DOHH2 (cell line): ENCODE data around the gene ACSL5.

ENCODE experiments used
- H3F3A ChIP-seq: fragments of 200-600 bp; sonication (generic), shearing (Covaris generic); 2 replicates; pipeline ENCODE4 v1.6.0; 2016; ENCODE audit warnings: antibody characterized with exemption, mild to moderate bottlenecking; ENCODE audit not compliant: control insufficient read depth, insufficient read depth
- H3K27ac ChIP-seq: fragments of 200-600 bp; sonication (generic); 2 replicates; pipeline ENCODE4 v1.5.1; 2014; ENCODE audit warnings: low read depth, mild to moderate bottlenecking, low read length, moderate library complexity
- H3K27me3 ChIP-seq: fragments of 200-600 bp; sonication (generic); 2 replicates; pipeline ENCODE4 v1.6.1; 2014; ENCODE audit warnings: mild to moderate bottlenecking, low read length, mixed read lengths; ENCODE audit not compliant: control insufficient read depth
- H3K36me3 ChIP-seq: fragments of 200-600 bp; sonication (generic); 2 replicates; pipeline ENCODE4 v1.6.1; 2014; ENCODE audit warnings: mild to moderate bottlenecking, low read length, moderate library complexity, mixed read lengths; ENCODE audit not compliant: control insufficient read depth
- H3K4me1 ChIP-seq: fragments of 200-600 bp; sonication (generic); 2 replicates; pipeline ENCODE4 v1.6.1; 2014; ENCODE audit warnings: mild to moderate bottlenecking, low read length, mixed read lengths; ENCODE audit not compliant: control insufficient read depth
- H3K4me2 ChIP-seq: fragments of 200-600 bp; sonication (generic); 2 replicates; pipeline ENCODE4 v1.6.0; 2014; ENCODE audit warnings: mild to moderate bottlenecking, low read length, moderate library complexity
- H3K4me3 ChIP-seq: fragments of 200-600 bp; sonication (generic); 2 replicates; pipeline ENCODE4 v1.5.1; 2014; ENCODE audit warnings: mild to moderate bottlenecking, low read length, mixed read lengths
- H3K79me2 ChIP-seq: fragments of 200-600 bp; sonication (generic); 2 replicates; pipeline ENCODE4 v1.6.1; 2014; ENCODE audit warnings: mild to moderate bottlenecking, low read length, mixed read lengths; ENCODE audit not compliant: control insufficient read depth
- H3K9me2 ChIP-seq: fragments of 200-600 bp; sonication (generic); replicated peaks from 2 replicates; pipeline ENCODE4 v1.6.1; 2014; ENCODE audit warnings: mild to moderate bottlenecking, low read length, mixed read lengths; ENCODE audit not compliant: control insufficient read depth
- H3K9me3 ChIP-seq: fragments of 200-600 bp; sonication (generic); 2 replicates; pipeline ENCODE4 v1.6.1; 2014; ENCODE audit warnings: antibody characterized with exemption, low read length, mixed read lengths; ENCODE audit not compliant: control insufficient read depth, insufficient read depth
- H4K20me1 ChIP-seq: fragments of 200-600 bp; sonication (generic); 2 replicates; pipeline ENCODE4 v1.6.0; 2014; ENCODE audit warnings: low read depth, mild to moderate bottlenecking, antibody characterized with exemption, low read length, moderate library complexity; ENCODE audit not compliant: control insufficient read depth, insufficient read depth
- EZH2phosphoT487 ChIP-seq: fragments of 200-600 bp; sonication (generic); IDR thresholded peaks from 2 replicates; pipeline ENCODE4 v1.6.1; 2017; ENCODE audit warnings: borderline replicate concordance, mild to moderate bottlenecking, antibody characterized with exemption, low read length, moderate library complexity, mixed read lengths
- TF ChIP-seq, protein P1 (sequence below): fragments of 200-600 bp; sonication (generic); IDR thresholded peaks from one replicate; pipeline ENCODE4 v1.5.1; 2014; ENCODE audit warnings: antibody characterized with exemption, mild to moderate bottlenecking, low read depth, low read length; ENCODE audit not compliant: poor library complexity, severe bottlenecking

ACSL5 gene

DNA sequence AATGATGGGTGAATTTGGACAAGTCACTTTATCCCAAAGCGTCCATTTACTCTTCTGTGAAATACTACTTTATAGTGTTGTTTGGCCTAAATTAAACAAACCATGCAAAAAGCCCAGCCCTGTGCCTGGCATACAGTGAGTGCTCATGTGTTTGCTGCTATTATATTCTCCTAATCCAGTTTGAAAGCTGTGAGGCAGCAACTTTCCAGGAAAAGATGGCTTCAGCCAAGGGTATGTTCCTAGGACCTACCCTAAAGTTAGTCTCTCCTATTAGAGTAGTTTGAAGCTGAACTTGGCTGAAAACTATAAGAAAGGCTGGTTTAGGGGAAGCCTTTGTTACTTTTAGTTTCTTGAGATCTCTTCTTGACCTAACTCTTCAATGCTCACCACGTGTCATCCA is 19.9 kb downstream of the ACSL5 start:
- Histone ChIP-seq H3K4me1 (peaks cover 9% of the 10 kb centered on the region), H3K9me3 (no peaks in the 10 kb centered on the region), H3F3A (no peaks in the 10 kb centered on the region), H3K4me2 (no peak overlapping the region), H3K79me2 (peaks cover 7% of the 10 kb centered on the region; the same call in 1 of the 2 replicates), H3K36me3 (peaks cover 18% of the 10 kb centered on the region), H3K4me3 (no peak overlapping the region), H3K27ac (no peak overlapping the region), H3K9me2 (no peaks in the 10 kb centered on the region), H4K20me1 (no peaks in the 10 kb centered on the region), H3K27me3 (no peaks in the 10 kb centered on the region)
- TF ChIP-seq EZH2phosphoT487, result no peak
- TF ChIP-seq, protein P1, sequence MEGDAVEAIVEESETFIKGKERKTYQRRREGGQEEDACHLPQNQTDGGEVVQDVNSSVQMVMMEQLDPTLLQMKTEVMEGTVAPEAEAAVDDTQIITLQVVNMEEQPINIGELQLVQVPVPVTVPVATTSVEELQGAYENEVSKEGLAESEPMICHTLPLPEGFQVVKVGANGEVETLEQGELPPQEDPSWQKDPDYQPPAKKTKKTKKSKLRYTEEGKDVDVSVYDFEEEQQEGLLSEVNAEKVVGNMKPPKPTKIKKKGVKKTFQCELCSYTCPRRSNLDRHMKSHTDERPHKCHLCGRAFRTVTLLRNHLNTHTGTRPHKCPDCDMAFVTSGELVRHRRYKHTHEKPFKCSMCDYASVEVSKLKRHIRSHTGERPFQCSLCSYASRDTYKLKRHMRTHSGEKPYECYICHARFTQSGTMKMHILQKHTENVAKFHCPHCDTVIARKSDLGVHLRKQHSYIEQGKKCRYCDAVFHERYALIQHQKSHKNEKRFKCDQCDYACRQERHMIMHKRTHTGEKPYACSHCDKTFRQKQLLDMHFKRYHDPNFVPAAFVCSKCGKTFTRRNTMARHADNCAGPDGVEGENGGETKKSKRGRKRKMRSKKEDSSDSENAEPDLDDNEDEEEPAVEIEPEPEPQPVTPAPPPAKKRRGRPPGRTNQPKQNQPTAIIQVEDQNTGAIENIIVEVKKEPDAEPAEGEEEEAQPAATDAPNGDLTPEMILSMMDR, result no peak

DNA sequence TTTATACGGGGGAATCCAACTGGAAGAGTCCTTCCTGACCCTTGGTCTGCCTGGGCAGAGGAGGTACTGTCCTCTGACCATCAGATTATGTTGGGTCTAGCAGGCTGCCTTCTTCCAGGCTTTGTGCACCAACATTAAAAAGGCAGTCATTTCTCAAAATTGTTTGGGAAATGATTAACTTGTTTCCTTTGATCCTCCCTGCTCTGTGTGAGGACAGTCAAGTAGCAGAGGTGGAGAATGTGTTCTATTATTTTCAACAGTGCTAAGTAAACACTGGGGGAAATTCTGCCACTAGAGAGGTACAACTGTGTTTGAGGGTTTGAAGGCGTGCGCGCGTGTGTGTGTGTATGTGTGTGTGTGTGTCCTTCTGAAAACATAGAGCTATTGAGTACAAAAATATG is 20.6 kb downstream of the ACSL5 start:
- no peaks in the 10 kb centered on the region for H3F3A ChIP-seq

DNA sequence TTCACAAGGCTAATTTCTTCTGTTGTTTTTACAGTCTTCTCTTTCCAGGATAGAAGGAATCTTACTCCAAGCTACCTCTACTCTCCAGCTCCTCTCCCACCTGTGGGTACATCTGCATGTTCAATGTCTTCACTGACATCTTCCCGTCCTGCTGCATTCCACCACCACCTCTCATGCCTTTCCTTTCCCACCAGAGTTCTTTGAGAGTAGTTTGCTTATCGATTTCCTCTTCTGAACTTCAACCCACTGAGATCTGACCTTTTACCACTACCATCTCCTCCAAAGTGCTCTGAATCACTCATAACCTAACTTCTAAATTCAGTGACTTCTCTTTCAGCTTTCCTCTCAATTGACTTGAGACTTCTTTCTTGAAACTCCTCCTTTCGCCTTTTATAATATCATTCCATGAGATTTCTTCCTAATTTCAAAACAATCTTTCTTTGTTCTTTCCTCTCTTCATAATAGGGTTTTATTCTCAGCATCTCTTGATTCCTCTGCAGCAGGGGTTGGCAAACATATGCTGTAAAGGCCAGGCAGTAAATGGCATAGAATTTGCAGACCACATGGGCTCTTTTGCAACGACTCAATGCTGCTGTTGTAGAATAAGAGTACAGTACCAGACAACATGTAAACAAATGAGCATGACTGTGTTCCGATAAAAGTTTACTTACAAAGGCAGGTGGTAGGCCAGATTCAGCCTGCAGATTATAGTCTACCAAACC is 22.1 kb downstream of the ACSL5 start:
- Histone ChIP-seq H3K4me1 (no peaks in the 10 kb centered on the region), H3K9me3 (no peaks in the 10 kb centered on the region), H3K9me2 (no peaks in the 10 kb centered on the region), H3K4me2 (no peak overlapping the region), H4K20me1 (no peaks in the 10 kb centered on the region), H3K4me3 (no peak overlapping the region), H3K27me3 (no peaks in the 10 kb centered on the region), H3K27ac (no peak overlapping the region), H3F3A (no peaks in the 10 kb centered on the region), H3K79me2 (0 out of 2 replicates have a peak, but pooled peaks cover 3% of the 10 kb centered on the region), H3K36me3 (peaks cover 30% of the 10 kb centered on the region)
- no peak for TF ChIP-seq EZH2phosphoT487
- TF ChIP-seq, protein P1, result no peak

More for the DNA sequence above, 20.6 kb downstream of the ACSL5 start:
- H3K4me2 ChIP-seq, result no peak overlapping the region
- H3K36me3 ChIP-seq, result peaks cover 24% of the 10 kb centered on the region
- H3K79me2 ChIP-seq, result peaks cover 4% of the 10 kb centered on the region; the same call in 1 of the 2 replicates
- TF ChIP-seq, protein P1, result no peak
- no peak for TF ChIP-seq EZH2phosphoT487
- no peaks in the 10 kb centered on the region for H4K20me1 ChIP-seq
- no peak overlapping the region for H3K4me3 ChIP-seq
- no peaks in the 10 kb centered on the region for H3K9me2 ChIP-seq
- no peaks in the 10 kb centered on the region for H3K9me3 ChIP-seq
- H3K27me3 ChIP-seq, result no peaks in the 10 kb centered on the region
- peaks cover 3% of the 10 kb centered on the region for H3K4me1 ChIP-seq
- no peak overlapping the region for H3K27ac ChIP-seq
